Skeletal muscle cell (primary cell): Measurements from ENCODE around the gene CHST15.

Experiments
- DNase-seq: peaks from one replicate; pipeline ENCODE4 v3.0.0-alpha.2; 2010; ENCODE audit warnings: low read depth
- H3K4me3 ChIP-seq: 2 replicates; pipeline ENCODE4 v1.5.1; 2011; ENCODE audit warnings: low read depth, mild to moderate bottlenecking, control low read depth, low read length, moderate library complexity

The CHST15 gene

DNA sequence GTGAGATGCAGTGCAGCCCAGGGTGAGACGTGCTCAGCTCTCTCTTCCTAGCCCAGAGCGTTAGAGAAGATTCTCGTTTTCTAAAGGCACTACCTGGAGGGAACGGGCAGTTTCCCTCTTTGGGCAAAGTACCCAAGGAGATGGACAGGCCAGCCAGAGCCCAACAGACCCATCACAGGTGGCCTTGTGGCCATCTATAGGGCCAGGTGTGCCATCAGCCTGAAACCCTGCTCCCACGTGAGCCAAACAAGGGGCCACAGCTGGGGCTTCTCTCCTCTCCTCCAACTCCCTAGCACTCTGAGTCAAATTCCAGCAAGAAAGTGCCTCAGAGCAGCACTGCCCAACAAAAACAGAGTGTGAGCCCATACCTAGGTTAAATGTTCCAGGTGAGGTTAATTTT, 22.3 kb downstream of the CHST15 start:
- no peak overlapping the region for H3K4me3 ChIP-seq
- DNase-seq, result no peak

DNA sequence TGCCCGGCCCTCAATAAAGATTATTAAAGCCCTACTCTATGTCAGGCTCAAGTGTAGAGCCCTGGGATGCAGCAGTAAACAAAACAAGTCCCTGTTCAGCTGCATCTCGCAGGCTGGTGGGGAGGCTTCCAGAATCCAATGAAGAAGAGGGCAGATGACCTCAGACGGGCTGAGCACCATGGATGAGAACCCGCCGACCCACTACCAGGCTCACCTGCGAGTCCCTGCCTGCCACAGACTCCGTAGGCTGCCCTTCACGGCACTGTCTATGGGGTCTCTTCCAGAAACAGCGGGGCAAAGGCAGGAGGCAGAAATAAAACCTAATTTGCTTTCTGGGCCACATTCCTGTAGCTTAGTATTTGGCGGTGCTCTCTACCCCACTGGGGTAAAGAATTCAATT, 22.7 kb downstream of the CHST15 start:
- no peak overlapping the region for H3K4me3 ChIP-seq
- DNase-seq, result no peak

DNA sequence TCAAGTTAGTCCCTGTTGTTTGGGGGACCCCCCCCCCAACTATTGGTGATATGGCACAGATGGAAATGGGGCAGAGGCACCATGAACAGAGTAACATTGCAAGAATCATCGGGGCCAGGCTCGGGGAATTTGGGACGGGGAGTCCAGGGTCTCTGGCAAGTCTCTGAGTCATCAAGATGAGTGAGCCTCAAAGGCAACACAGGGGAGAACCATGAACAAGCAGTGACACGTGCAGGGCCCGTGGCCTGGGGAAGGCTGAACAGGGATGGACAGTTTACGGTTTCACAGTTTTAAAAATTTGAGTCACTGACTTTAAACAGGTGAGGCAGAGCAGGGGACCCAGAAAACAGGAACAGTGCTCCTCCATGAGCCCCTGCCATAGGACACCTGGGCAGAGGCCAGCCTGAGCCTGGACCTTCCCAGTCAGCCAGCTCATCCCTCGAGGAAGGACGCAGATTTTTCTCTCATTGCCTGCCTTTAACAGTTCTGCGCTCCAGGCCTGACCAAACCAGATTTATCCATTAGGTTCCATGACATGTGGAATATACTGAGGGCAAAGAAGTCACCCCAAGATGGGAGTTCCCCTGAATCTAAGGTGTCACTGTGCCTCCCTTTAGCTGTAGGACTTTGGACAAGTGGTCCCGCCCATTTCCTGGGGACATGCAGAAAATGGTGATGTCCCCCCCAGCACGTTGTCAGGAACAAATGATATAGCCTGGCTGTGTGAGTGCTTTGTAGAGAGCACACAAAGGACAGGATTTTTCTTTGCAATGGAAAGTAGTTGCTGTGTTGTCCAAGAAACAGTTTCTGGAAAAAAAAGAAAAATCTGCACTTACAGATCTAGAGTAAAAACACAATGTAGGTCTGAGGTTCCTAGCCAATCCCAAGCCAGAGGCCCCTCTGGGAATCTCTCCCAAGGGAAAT, 23.8 kb downstream of the CHST15 start:
- H3K4me3 ChIP-seq, result no peak overlapping the region
- DNase-seq, result no peak

DNA sequence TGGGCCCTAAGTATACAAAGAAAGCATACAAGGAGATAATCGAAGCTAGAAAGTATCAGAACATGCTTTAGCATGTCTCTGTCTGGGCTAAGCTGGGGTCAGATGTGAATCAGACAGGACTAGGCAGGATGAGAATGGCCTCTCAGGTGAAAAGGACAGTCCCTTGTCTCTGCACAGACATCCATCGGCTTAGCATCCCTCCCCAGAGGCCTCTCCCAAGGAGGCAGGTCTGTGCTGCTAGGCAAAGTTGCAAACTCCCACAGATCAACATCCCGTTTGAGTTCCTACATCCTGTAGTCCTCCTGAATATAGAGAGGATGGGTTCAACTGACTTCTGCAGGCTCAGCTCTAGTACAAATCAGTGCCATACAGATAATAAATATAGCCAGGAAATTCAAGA, 24.5 kb downstream of the CHST15 start:
- no peak for DNase-seq
- no peak overlapping the region for H3K4me3 ChIP-seq

DNA sequence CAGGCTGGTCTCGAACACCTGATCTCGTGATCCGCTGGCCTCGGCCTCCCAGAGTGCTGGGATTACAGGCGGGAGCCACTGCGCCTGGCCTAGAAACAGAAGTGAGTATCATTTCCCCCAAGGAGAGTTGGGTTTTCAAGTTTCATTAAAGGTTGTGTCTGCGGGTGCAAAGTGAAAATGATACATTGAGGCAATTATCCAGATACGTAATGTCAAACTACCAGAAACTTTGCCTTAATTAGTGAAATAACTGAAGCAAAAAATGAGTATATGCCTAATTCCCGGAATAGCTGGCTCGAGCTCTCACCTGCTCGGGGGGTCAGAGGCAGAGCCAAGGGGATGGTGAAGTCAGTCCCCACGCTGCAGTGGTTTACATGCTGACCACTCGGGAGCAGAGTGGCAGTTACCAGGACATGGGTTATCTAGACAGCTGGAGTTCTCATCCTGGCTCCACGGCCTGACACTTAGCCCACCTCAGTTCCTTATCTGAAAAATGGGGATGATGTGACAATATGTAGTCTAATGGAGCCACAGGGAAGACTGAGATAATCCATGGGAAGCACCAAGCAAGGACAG, 25.5 kb downstream of the CHST15 start:
- H3K4me3 ChIP-seq, result no peak overlapping the region
- no peak for DNase-seq

DNA sequence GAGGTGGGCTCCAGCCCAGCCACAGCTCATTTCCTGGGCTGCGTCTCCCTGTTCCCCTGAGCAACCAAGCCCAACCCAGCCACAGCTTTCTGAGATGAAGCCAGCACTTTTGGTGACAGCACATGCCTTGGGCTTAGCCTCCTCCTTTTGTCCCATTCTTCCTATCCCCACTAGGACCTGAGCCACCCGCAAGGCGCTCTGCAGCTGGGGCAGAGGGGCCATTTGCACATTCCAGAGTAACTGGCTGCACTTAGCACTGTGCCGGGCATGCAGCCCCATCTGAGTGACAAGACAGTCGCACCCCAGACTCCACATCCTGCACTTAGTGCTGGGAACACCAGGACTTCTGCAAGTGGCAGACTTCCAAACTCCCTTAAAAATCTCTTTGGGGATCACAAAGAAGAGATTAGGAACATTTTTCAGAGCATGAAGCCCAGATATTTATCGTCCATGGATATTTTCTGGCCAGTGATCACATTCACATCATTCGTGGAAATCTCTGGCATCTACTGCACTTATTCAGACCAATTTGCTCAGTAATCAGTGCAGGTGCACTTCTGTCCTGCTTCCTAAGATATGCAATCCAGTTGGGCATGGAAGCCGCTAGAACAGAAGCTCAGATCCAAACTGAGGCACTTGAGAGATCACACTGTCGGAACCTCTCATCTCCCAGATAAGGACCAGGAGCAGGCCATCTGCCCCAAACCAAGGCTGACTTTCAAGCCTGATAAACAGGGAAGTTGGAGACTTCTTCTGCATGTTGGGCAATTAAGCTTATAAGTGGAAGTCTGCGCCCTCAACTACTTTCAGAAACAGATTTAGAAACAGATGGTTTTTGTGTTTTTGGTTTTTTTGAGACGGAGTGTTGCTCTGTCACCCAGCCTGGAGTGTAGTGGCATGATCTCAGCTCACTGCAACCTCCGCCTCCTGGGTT, 26.4 kb downstream of the CHST15 start:
- DNase-seq, result no peak
- no peak overlapping the region for H3K4me3 ChIP-seq

DNA sequence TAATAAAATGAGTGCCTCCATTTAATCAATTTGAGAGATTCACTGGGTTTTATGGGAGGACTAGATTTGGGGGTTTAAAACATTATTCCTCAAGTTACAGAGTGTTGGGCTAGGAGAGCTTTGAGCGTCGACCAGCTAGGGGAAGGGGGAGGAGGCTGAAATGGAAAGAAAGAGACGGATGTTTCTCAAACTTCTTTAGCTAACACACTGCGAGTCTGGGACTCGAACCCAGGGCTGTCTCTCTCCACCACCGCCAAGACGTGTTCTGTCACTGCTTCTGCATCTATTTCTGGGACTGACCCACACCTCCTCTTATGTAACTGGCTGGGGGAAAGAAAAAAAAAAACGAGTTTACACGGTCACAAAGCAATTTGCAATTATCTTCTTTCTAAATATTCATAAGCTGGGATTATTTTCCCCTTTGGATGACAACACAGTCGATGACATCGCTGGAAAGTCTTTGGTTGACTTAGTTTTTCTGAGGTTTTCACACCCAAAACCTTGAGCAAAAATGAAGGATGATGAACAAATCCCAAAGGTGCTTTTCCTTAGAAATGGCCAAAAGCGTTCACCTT, 27.2 kb downstream of the CHST15 start:
- H3K4me3 ChIP-seq, result no peak overlapping the region
- no peak for DNase-seq

DNA sequence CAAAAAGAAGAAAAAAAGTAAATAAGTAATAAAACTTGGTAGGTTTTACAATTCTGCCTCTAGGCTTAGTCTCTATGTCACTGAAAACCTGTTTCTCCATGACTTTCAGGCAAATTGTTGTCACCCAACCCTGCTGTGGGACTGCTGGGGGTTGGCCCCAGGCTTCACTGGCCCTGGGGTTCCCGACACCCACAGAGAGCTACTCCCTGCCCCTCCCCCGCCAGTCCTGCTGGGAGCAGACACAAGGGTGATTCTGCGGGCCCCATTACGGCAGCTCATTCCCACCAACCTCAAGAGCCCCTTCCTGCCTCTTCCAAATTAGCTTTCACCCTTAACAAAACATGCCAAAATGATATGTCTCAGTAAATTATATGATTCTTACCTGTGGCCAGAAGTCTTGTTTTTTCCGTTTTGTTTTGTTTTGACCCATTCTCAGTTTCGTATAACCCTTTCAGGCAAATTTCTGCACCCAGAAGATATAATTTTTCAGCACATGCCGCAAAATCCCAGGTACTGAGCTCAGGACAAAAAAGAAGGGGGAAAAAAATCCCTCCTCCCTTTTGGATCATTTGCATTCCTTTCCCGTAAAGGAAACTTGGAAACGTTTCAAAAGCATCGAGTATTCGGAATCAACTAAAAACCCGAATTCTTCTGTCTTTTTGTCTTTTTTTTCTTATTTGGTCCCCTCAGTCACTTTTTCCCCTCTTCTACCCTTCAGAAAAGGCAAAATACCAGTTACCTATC, 27.8 kb downstream of the CHST15 start:
- H3K4me3 ChIP-seq, result no peak overlapping the region
- DNase-seq, result no peak

DNA sequence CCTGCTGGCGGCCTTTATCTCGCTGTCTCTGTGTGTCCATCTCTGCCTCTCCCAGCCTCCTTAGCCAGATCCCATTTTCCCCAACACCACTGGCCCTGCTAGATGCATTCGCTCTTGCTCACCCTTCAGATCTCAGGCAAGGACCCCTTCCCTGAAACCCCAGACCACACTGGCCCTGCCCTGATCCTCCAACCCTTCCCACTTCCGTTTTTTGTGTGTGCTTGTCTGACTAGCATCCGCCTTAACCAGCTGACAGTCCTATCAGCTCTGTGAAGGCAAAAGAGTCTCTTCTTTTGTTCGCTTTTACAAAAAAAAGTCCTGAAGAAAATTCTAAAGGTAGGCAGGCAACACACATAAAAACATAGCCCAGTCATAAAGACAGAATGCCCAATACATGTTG, 28.7 kb downstream of the CHST15 start:
- DNase-seq, result no peak

DNA sequence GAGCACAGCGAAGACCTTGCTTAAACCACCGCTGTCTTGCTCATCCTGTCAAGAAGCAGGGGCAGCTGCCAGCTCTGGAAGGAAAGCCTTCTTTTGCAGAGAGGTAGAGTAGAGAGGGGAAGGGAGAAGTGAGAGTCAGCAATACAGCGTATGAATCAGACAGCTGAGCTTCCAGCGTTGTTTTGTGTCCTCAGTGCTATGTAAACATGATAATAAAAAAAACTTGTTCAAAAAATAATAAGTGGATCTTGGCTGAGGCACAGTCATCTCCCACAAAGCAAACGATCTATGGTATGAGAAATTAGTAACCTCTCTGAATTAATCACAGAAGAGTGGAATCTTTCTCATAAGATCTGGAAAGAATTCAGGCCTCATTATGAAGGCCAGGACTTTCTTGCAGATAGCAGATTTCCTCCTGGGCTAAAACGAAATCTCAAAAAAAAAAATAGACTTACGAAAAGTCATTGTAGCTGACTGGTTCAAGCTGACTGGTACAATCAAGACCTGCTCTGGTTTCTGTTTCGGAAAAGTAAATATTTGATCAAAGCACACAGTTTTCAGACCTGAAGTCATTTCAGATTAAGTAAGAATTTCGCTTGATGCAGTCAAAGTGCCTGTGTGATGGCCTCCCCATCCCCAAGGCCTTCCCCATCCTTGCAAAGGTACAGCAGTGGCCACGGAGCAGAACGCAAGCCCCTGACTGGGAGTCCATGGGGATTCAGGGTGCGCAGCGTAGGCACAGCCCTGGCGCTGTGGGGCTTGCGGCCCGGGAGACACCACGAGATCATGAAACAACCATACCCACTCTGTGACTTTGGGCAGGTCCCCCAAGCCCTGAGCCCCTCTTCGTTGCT, 29.4 kb downstream of the CHST15 start:
- no peak overlapping the region for H3K4me3 ChIP-seq
- no peak for DNase-seq

More for the DNA sequence above, 28.7 kb downstream of the CHST15 start:
- H3K4me3 ChIP-seq, result no peak overlapping the region

DNA sequence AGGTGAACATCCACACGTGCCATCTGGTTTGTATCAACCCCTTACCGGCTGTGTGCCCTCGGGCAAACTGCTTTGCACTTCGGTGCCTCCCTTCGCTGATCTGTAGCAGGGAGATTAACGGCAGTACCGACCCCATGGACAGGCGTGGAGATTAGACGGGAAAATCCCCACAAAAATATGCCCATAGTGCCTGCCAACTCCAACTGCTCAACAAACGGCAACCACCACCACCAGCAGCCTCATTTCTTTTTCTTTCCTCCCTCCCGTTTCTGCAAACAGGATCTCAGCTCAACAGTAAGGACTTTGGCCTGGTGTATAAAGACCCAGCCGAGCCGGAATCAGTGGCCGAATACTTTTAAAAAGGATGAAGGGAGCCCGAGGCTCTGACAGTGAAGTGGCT, 31.0 kb downstream of the CHST15 start:
- H3K4me3 ChIP-seq, result no peak overlapping the region
- no peak for DNase-seq

DNA sequence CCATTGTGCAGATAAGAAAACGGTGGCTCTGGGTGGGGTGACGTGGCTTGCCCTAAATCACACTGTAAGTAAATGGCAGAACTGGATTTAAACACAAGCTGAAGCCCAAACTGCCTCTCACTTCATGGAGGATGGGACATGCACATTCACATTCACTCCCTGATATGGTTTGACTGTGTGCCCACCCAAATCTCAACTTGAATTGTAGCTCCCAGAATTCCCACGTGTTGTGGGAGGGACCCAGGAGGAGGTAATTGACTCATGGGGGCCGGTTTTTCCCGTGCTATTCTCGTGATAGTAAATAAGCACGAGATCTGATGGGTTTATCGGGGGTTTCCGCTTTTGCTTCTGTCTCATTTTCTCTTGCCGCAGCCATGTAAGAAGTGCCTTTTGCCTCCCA, 32.4 kb downstream of the CHST15 start:
- no peak overlapping the region for H3K4me3 ChIP-seq
- DNase-seq, result no peak

DNA sequence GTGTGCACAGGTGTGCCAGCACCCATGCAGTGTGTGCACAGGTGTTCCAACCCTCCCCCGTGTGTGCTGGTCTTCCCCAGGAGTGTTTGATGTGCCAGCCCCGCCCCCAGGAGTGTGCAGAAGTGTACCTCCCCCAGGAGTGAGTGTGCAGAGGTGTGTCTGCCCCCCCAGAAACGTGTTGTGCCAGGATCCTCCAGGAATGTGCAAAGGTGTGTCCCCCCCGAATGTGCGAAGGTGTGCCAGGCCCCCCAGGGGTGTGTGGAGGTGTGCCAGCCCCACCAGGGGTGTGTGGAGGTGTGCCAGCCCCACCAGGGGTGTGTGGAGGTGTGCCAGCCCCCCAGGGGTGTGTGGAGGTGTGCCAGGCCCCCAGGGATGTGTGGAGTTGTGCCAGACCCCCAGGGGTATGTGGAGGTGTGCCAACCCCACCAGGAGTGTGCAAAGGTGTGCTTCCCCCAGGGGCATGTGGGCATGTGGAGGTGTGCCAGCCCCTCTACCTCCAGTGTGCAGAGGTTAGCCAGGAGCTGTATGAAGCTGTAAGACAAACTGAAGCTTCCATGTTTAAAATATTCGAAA, 33.2 kb downstream of the CHST15 start:
- H3K4me3 ChIP-seq, result no peak overlapping the region
- DNase-seq, result no peak

DNA sequence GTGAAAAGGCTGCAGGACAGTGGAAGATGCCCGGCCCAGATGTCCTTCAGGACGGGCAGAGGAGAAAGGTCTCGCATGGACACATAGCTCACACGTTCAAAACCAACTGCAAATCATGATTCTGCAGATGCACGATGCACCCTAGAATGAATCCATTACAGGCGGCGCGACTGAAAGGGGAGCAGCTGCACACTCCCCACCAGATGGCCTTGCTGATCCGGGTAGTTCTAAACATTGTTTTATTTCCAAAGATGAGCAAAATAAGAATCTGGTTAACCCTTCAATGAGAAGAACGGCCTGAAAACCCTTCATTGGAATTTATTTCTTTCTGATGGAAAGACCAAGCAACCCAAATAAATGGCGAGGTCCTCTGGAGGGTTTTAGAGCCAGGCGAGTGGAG, 33.8 kb downstream of the CHST15 start:
- no peak for DNase-seq
- no peak overlapping the region for H3K4me3 ChIP-seq

DNA sequence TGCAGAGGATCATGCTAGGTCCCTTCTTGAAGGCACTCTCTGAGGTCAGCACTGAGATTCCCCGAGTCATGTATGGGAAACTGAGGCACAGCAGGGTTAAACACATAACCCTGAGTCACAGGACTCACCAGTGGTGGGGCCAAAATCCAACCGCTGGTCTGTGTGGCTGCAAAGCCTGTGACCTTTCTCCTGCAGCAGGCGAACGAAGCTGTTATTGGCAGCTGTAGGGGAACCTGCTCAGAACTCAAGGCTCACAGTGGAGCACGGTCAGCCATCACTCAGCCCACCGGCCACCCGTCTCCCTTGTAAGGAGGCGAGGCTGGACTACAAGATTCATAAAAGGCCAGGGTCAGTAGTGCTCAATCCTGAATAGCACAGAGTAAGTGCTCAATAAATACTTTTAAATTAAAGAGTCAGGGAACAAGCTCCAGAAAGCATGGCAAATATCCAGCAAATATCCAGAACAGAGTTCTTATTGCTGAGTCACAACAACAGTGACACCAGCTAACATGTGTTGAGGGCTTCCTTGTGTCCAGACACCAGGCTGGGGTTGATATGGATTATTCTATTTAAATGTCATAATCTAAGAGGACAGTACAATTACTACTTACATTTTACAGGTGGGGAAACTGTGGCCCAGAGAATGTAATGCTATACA, 34.9 kb downstream of the CHST15 start:
- no peak for DNase-seq
- no peak overlapping the region for H3K4me3 ChIP-seq

DNA sequence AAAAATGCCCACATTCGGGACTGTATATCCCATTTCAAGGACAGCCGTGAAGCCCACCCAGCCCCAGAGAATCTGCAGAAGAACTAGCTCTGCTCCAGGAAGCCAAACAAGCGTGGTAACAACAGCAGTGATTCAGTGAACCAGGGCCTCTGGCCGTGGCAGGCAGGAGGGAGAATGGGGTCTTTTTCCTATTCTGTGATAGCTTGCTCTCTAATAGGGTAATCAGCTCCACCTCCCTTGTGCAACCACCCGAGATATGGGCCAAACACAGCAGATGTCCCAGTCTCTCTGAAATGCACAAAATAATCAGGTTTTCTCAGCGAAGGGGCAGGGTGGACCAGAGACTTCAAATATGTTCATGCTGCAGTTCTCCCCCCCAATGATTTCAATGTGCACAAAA, 35.8 kb downstream of the CHST15 start:
- no peak for DNase-seq
- H3K4me3 ChIP-seq, result no peak overlapping the region

DNA sequence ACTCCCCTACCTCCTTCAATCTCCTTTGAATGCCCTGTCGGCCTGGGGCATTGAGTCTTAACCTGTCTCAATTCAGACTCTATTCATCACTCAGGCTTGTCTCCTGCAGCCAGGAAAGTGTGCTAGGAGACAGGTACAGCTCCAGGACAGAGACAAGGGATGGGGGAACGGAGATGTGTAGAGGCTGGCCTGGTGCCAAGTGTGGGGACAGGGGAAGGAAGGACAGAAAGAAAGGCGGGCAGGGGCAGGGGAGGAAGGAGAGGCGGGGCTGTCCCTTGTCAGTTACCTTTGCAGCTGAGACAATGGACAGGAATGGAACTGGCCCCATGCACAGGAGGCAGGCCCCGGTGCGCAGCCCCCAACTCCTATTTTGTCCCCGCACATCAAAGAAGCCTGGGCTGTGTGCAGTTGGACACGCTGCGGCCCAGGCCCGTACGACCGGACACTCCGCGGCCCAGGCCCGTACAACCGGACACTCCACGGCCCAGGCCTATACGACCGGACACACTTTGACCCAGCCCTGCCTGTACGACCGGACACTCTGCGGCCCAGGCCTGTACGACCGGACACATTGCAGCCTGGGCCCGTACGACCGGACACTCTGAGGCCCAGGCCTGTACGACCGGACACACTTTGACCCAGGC, 36.9 kb downstream of the CHST15 start:
- H3K4me3 ChIP-seq, result no peak overlapping the region
- DNase-seq, result no peak
